ENCODE data around the gene MGAT5B.
"Not testable (repeated sequence)": the region's sequence is repeated elsewhere in the genome, so short reads cannot be mapped to it uniquely, and the experiment has no call there.

Gene MGAT5B

DNA sequence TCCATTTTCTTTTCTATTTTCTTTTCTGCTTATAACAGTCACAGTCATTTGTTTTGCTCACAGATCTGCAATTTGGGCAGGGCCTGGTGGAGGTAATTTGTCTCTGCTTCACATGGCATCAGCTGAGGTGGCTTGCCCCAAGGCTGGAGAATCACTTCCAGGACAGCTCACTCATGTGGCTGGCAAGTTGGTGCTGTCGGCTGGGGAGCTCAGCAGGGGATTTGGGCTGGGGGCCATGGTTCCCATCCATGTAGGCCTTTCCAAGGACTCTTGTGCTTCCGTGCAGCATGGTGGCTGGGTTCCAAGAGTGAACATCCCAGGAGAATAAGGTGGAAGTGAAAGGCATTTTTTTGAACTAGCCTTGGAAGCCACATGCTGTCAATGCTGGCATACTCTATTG, 85.7 kb downstream of the MGAT5B start:
- DNase-seq = no peak

DNA sequence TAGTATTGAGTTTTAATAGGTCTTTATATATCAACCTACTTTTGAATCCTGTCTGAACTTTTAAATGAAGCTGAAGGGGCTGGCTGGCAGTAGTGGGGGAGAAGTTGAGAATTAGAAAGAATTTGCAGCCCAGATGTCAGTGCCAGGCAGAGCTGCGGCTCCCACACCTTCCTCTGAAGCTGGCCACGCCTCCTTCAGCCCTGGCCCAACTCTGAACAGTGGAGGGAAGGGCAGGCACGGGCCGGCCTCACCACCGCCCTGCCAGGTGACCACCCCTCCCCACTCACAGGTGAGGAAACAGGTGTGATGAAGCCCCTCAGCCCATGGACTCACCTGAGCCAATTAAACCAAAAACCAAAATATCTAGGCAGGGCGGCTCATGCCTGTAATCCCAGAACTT, 87.0 kb downstream of the MGAT5B start:
- no peak for DNase-seq

DNA sequence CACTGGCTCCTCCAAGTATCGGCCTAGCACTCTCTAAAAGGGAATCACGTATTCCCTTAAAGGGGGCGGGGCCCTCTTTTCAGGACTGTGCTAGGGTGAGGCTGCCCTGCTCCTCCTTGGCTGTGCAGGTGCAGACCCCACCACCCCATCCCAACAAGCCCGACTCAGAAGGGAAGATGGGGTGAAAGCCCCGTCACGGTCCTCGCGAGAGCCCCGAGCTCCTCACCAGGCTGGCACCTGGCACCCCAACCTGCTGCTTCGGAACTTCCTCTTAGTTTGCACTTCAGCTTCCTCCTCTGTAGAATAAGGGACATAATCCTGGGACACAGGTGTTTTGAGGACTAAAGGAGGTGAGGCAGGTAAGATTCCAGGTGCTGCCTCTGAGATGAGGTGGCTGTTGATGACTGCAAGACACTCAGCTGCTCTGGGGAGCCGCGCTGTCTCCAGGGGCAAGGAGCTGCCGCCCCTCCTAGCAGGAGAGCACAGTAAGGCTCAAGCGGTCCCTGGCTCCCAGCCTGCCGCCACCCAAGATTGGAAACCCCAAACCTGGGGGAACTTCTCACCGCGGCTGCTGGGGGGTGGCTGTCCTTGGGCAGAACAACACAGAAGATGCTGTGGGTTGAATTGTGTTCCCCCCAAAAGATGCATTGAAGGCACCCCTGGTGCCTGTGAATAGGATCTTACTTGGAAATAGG, 88.8 kb downstream of the MGAT5B start:
- DNase-seq = no peak

DNA sequence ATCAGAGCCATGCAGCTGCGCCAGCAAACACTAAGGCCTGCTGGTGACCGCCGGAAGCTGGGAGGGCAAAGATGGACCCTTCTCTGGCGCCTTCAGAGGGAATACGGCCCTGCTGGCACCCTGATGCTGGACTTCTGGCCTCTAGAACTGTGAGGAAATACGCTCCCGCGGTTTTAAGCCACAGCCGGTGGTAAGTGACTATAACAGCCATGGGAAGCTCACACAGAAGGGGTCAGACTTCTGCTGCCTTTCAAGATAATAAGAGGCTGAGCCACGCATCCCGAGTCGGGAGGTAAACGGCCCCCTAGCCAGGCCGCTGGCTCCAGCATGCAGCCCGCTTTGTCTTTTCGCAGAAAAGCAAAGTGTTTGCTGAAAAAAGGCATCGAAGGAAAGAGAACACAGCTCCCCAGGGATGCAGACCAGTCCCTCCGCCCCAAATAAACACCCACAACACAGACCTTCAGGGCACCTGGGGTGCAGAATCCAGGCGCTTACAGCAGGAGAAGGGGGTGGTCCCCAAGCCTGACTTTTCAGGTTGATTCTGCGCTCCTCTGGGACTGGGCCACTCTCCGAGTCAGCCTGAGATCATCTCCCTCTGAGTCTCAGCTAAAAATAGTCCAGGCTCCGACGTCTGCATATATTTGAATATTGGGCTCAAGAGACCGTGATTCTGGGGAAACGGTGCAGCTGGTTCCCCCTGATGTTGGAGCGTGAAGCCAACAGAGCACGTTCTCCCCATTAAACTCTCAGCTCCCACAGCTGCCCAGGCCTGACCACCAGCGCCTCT, 89.7 kb downstream of the MGAT5B start:
- no peak for DNase-seq

DNA sequence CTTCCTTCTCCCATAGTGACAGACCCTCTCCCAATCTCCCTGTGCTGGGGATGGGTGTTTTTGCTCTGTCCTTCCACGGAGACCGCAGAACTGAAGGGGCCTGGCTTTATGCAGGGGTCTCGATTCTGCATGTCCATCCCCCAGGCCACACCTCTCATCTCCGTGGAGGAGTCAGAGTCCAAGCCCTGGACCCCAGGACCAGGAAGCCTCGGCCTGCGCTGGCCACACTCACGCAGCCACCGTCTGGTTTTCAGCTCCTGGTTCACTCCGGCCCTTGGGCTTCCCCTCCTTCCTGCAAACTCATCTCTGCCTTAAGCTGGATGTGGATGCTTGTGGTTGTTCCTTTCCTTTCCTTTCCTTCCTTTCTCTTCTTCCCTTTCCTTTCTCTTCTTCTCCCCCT, 90.8 kb downstream of the MGAT5B start:
- no peak for DNase-seq

DNA sequence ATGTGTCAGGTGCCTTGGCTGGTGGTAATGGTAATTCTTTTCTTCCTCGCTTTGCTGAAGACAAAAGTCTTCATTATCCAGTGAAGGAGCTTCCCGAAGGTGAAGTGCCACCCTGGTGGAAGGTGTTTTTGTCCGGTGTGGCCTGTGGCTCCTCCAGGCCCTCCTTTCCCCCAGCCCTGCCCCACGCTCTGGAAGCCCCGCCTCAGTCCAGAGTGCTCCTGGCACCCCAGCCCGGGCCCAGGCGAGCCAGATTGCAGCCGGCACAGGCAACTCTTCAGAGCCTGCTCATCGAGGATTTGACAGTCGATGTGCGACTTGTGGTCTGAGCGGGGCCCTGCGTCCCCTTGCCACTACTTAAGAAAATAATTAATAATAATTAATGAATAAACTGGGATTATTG, 93.7 kb downstream of the MGAT5B start:
- no peak for DNase-seq

DNA sequence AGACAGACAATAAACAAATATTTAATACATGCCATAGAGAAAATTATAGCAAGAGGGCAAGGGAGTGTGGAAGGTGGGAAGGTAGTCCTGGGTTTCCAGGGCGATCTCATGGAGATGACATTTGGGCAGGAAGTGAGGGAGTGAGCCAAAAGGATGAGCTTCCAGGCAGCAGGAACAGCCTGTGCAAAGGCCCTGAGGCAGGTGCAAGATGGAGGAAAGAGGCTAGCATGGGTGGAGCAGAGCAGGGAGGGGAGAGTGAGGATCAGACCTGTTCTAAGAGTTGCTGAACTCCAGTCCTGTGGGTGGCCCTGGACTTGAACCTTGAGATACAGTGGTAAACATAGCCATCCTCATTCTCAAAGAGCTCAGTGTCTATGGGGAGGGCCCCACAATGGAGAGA, 94.7 kb downstream of the MGAT5B start:
- no peak for DNase-seq

DNA sequence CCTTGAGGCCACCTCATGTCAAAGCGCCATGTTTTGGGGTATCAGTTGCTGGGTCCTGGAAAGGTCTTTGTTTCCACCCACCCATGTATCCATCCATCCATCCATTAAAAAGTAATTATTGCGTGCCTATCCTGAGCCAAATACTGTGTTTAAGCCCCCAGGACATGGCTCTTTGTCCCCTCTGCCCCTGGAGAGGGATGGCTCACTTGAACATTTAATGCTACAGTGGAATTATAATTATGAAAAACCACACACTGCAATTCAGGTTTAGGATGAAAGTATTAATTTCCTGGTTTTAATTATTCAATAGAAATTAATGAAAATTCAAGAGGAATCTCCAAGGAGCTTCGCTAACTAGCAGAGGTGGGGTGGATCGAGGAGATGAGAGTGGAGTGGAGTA, 97.8 kb downstream of the MGAT5B start:
- no peak for DNase-seq

DNA sequence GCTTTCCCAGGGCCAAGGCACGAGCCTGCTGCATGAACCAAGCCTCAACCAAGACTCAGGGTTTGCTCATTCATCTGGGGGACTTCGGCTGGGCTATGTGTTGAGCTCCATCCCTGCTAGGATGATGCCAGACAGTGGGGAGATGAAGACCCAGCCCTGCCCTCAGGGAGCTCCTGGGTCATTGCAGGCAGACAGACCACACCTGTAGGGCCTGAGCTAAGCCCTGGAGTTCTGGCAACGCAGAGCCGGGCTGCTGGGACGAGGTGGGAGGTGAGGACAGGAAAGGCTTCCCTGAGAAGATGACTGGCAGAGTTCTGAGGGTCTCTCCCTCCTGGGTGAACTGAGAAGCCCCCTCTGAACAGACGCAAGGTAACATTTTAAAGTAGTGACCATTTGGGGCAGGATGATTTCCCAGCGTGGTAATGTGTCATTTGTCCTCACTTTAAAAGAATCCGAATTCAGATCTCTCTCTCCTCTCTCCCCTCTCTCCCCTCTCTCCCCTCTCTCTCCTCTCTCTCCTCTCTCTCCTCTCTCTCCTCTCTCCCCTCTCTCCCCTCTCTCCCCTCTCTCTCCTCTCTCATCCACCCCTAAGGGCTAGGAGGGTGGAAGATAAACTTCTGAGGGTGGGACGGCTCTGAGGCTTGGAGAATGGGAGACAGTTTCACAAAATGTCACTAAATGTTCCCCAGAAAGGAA, 98.4 kb downstream of the MGAT5B start:
- no peak for DNase-seq

DNA sequence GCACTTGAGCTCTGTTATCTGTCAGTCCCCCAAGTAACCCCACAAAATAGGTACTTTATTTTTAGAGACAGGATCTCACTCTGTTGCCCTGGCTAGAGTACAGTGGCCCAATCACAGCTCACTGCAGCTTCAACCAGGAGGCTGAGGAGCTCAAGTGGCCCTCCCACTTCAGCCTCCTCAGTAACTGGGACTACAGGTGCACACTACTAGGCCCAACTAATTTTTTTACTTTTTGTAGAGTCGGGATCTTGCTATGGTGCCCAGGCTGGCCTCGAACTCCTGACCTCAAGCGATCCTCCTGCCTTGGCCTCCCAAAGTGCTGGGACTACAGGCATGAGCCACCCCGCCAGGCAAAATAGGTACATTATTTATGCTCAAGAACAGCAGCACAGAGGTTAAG, 99.6 kb downstream of the MGAT5B start:
- no peak for DNase-seq

DNA sequence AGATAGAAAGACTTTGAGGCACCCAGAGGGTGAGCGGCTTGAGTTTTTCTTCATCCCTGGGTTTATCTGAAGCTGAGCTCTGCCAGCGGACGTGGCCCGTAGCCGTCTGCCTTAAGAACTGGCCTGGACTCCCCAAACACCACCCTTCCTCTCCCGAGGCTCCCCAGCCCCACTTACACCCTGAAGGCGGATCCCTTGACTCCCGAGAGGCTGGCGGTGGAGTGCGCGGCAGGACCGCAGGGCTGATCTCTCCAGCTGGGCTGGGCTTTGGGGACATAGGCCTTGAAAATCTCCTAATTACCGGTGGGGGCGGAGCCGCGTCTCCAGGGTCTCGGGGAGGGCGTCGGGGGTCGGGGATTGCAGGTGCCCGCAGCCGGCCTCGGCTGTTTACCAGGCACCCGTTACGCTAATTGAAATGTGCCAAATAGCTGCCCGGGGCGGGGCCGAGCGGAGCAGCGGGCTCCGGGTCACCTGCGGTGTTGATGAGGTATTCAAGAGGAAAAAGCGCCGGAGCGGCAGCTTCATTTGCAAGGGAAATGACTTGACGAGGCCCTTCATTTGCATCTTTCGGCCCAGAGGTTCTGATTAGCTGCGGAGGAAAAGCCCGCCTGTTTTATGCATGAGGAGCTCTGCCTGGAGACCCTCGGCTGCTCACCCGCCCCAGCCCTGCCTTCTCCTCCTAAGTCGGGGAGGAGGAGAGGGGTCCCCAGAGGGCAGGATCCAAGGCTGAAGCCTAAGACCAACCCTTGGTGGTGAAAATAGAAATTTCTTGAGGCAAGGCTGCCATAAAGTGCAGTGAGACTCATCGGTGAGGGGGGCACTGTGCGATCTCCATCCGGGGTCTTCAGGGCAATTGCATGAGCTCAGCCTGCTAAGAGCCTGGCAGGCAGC, 100.7 kb downstream of the MGAT5B start:
- peak; percentile 45 for DNase-seq

DNA sequence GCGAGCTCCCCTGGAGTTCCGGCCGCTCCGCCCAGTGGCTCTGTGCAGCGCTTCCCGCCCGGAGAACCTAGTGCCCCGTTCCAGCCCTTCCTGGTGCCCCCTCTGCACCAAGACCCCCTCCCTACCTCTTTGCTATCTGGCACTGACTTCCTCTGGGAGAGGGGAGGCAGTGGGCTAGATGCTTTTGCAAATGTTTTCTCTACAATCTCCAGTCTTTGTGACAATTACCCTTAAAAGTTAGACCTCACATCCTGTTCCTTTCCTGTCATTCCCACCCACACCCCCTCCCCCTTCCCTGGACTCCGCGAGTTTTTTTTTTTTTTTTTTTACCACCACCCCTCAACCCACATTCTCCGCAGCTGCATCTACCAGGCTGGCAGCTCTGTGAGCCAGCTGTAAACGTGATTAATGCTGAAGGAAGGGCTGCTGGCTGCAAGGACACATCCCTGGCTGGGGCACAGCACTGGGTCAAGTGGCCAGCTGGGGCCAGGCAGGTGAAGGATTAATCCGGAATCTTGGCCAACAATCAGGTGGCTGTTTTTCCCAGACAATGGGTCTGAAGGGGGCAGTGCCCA, 101.5 kb downstream of the MGAT5B start:
- no peak for DNase-seq

DNA sequence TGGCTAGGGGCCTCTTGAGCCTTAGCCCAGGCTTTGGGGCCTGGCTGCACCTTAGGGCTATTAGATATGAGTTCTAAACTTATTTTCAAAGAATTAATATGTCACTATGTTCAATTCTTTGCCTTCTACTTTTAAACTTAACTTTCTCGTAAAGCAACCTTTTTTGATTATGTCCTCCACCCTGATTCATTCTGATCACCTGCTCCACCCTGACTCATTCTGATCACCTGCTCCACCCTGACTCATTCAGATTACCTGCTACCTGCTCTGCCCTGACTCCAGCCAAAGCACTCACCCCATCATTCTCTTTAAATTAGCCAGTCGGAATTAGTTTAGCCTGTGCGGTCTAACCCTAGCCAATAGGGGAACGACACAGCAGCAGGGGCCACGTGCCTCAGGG, 102.0 kb downstream of the MGAT5B start:
- DNase-seq = not testable (repeated sequence)

DNA sequence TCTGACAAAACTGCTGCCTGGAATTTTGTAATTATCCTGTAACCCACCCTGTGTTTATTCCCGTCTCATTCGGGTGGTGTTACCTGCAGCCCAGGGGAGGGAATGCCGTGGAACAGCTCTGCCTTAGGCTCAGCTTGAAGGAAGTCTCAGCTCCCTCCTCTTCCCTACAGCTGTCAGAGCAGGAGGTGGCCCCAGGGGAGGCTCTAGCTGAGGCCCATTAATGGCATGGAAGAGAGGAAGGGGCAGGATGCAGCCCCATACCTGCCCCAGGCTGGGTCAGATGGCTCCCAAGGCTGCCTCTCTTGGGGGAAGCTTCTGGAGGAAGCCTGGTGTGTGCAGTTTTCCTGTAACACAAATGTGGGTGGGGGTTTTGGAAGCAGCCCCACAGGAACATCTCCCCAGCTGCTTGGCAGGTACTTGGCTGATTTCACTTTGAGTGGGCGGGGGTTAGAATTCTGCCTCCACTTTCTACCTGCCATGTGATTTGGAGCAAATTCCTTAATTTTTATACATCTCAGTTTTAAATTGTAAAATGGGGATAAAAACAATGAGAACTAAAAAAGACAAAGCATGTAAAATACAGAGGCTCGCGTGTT, 103.9 kb downstream of the MGAT5B start:
- DNase-seq = no peak

DNA sequence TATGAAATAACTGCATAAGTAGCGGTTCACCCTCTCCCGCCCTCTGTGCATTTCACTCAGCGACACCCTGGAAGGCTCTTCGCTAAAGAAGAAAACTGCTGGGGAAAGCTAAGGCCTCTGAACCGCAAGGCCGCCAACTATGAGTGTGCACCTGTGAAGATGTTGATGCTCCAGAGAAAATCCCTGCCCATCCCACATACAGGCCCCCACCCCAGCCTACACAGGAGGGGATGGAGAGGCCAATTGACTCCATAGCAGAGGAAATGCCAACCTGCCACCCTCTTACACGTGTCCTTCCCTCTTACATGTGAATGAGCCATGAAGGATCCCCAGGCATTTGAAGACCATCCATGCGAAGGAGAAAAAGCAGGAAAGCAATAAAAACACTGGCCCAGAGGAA, 104.8 kb downstream of the MGAT5B start:
- no peak for DNase-seq

DNA sequence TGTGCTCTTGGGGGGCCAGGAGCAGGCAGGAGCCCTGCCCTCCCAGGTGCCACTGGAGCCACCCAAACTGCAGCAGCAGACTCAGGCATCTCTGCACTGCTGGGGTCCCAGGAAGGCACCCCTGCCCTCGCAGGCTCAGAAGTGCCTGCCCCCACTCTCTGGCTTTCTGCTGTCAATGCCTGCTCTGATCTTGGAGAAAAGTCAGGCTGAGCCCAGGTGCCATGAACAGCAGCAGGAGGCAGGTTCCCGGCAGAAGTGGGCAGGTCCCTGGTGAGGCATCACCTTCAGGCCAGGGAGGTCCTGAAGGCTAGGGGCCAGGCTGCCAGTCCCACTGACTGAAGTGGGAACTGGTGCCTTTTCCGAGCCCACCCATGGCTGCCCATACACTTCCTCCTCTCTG, 106.5 kb downstream of the MGAT5B start:
- DNase-seq = no peak

DNA sequence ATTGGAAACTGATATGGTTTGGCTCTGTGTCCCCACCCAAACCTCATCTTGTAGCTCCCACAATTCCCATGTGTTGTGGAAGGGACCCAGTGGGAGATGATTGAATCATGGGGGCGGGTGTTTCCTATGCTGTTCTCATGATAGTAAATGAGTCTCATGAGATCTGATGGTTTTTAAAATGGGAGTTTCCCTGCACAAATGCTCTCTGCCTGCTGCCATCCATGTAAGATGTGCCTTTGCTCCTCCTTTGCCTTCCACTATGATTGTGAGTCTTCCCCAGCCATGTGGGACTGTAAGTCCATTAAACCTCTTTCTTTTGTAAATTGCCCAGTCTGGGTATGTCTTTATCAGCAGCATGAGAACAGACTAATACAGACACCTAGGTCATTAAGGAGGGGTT, 109.8 kb downstream of the MGAT5B start:
- not testable (repeated sequence) for DNase-seq

DNA sequence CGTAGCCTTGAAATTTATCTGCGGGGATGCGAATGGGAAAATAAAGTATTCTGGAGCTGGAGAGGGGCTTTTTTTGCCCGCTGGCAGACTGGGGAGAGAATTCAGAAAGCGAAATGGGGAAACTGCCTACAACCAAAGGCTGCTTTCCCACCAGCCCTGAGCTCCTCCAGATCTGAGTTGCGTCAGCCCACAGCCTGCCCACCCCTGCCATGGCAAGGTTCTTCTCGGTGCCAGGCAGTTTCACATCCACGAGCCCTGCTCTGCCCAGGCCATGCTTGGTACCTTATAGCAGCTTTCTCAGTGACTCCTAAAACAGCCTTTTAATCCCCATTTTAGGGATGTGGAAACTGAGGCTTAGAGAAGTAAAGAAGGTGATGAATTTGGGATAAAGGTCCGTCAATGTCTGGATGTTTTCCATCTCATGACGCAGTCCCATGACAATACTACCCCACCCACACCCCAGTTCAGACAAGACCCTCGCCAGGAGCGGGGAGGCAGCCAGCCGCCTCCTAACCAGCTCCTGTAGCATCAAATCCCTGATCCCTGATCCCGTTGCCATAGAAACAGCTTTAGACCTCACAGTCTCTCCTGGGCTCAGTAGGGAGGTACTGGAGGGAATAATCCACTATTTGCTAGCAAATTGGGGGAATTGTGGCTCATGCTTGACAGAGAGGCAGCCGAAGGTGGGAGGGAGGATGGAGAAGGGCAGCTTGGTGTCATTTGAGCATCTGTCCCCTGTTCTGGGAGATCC, 113.5 kb downstream of the MGAT5B start:
- DNase-seq = no peak

DNA sequence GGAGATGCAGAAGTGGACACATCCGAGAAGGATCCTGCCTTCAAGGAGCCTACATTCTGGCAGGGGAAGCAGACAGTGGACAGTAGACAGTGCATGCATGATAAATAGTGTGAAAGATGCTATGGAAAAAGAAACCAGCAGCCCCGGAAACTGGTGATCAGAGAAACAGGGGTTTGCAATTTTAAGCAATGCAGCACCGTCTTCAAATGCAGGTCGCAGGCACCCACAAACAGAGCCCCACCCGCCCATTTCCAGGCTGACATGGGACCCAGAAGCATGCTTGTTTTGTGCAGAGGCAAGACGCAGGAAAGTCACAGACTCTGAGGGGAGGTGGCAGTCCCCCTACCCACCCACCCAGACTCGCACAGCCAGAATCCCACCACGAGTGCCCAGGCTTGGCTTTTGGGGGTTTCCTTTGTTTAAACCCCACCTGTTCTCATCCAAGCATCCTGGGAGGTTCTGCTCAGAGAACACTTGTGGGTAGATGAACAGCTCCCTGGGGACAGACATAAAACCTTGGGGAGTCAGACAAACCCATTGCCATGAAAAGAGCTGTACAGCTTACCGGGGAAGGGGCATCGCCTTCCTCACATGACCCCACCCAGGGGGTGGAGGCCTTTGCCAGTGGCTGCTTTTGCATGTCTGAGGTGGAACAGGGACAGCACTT, 114.3 kb downstream of the MGAT5B start:
- DNase-seq = peak; percentile 15

DNA sequence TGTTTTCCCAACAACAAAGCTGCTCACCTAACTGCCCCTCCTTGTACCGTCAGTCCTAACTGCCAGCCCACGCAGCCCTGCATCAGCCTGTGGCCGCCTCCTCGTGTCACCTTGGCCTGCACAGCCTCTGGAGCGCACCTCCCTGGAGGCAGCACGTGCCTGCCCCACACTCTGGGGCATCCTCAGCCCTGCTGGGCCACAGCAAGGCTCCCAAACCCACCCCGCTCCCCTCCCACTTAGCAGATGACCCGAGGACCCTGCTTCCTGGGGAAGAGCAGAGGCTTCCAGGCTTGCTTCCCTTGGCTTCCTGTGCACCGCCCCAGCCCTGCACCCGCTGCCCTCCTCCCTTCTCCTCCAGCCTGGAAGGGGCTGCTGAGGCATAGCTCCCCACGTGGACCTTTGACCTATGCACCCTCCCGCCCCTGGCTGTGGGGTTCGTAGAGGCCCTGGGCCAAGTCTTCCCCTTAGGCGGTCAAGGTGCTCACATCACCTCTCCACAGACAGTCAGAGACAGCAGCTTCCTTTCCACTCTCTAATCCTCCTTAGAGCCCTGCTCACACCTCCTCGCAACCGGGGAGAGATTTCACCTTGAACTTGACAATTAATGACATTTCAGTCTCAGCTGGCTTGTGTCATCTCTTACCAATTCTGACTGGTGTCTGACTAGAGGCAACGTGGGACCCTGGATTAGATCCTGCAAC, 115.0 kb downstream of the MGAT5B start:
- no peak for DNase-seq

Measured in CD4-positive, alpha-beta T cell treated with Interleukin-17A for 1 hour (primary cell).